Measurements from ENCODE around the gene ARID3C.
A peak's percentile ranks its signal among the peaks of the same experiment; 100 is the strongest.

Gene ARID3C, protein sequence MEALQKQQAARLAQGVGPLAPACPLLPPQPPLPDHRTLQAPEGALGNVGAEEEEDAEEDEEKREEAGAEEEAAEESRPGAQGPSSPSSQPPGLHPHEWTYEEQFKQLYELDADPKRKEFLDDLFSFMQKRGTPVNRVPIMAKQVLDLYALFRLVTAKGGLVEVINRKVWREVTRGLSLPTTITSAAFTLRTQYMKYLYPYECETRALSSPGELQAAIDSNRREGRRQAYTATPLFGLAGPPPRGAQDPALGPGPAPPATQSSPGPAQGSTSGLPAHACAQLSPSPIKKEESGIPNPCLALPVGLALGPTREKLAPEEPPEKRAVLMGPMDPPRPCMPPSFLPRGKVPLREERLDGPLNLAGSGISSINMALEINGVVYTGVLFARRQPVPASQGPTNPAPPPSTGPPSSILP

GRCh38 chr9:34628656-34629490, at the start of gene ARID3C:
TSS of gene ARID3C (minus strand) at chr9:34629066. CDS start at chr9:34628014, 1,052 bp downstream.
- TF ChIP-seq CTCF (IDR thresholded peaks at IDR 0.05; ENCODE audit: low read depth, low read length): no peak

DNA sequence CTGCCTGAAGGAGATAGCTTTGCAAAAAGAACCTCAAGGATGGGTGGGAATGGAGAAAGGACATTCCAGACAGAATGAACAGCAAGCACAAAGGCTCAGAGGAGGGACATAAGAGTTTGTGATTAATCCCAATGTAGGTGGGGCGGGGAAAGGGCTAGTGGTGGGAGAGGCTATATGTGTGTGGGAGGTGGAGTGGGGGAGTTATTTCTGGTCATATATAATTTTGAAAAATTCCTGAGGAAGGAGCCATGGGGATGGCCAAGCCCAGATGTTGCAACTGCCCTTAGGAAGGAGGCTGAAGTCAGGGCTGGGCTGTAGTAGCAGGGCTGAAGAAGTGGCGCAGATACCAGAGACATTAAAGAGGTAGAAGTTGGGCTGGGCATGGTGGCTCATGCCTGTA, 47.0 kb upstream of the ARID3C start:
- TF ChIP-seq CTCF (IDR thresholded peaks at IDR 0.05; ENCODE audit: low read depth, low read length): no peak
- no peak overlapping the region for H3K4me3 ChIP-seq (ENCODE audit: low read depth, low read length)

More at GRCh38 chr9:34628656-34629490, at the start of gene ARID3C:
- H3K4me3 ChIP-seq (ENCODE audit: low read depth, low read length): peak within 1 kb of the TSS; percentile 29; the same call in 1 of the 2 replicates

GRCh38 chr9:34675048-34675714, 46.3 kb upstream of the ARID3C start:
- no peak overlapping the region for H3K4me3 ChIP-seq (ENCODE audit: low read depth, low read length)
- peak; percentile 95 for TF ChIP-seq CTCF (IDR thresholded peaks at IDR 0.05; ENCODE audit: low read depth, low read length)

DNA sequence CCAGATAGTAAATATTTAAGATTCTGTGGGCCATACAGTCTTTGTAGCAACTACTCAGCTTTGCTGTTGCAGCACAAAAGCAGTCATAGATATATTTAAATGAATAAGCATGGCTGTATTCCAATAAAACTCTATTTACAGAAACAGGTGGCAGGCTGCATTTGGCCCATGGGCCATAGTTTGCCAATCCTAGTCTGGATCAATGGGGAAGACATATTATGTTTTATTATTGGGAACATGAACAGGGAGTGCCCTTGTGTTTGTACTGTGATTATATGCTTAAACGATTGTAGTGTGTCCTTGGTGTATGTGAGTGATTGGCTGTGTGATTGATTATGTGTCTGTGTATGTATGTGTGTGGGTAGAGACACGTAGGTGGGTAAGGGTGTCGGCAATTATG, 45.6 kb upstream of the ARID3C start:
- no peak for TF ChIP-seq CTCF (IDR thresholded peaks at IDR 0.05; ENCODE audit: low read depth, low read length)
- no peak overlapping the region for H3K4me3 ChIP-seq (ENCODE audit: low read depth, low read length)

GRCh38 chr9:34671307-34671706, 42.4 kb upstream of the ARID3C start:
- no peak overlapping the region for H3K4me3 ChIP-seq (ENCODE audit: low read depth, low read length)
- no peak for TF ChIP-seq CTCF (IDR thresholded peaks at IDR 0.05; ENCODE audit: low read depth, low read length)

- no peak for TF ChIP-seq CTCF (IDR thresholded peaks at IDR 0.05; ENCODE audit: low read depth, low read length)
- H3K4me3 ChIP-seq (ENCODE audit: low read depth, low read length): no peak overlapping the region
Measured at GRCh38 chr9:34669809-34670562, 41.1 kb upstream of the ARID3C start.
